Fibroblast of lung (primary cell): ENCODE measurements around the gene IFNA14. TPM values are rescaled to one million over a fixed set of nuclear protein-coding genes. Genes with fewer than 3 reads are reported as not detected.
"Not testable (repeated sequence)": the region's sequence is repeated elsewhere in the genome, so short reads cannot be mapped to it uniquely, and the experiment has no call there.

Experiments
- DNase-seq, 2 donors: peaks; one replicate each; pipeline versions ENCODE4 v3.0.0 to v3.0.0-alpha.2; 2010; ENCODE audit warnings: low read depth in 2 of 2
- H2AFZ ChIP-seq: 2 replicates; pipeline ENCODE4 v1.5.1; 2012; ENCODE audit warnings: low read length, control low read depth, inconsistent platforms
- H3K27ac ChIP-seq: 2 replicates; pipeline ENCODE4 v1.5.1; 2011; ENCODE audit warnings: low read length, control low read depth; ENCODE audit not compliant: insufficient read depth
- H3K27me3 ChIP-seq: 2 replicates; pipeline ENCODE4 v1.5.1; 2011; ENCODE audit warnings: mild to moderate bottlenecking, low read length; ENCODE audit not compliant: control insufficient read depth, insufficient read depth
- H3K36me3 ChIP-seq: 2 replicates; pipeline ENCODE4 v1.5.1; 2011; ENCODE audit warnings: low read length; ENCODE audit not compliant: control insufficient read depth, insufficient read depth
- H3K4me1 ChIP-seq: 2 replicates; pipeline ENCODE4 v1.5.1; 2011; ENCODE audit warnings: low read length; ENCODE audit not compliant: control insufficient read depth, insufficient read depth; ENCODE audit errors: extremely low read depth
- H3K4me2 ChIP-seq: 2 replicates; pipeline ENCODE4 v1.5.1; 2011; ENCODE audit warnings: low read length, control low read depth; ENCODE audit not compliant: insufficient read depth; ENCODE audit errors: extremely low read depth
- H3K4me3 ChIP-seq, 4 experiments: fragments of 200-600 bp in 1 of 4; sonication (generic) in 1 of 4; replicated peaks in 1 of 4; 2 replicates each; pipeline ENCODE4 v1.5.1; 2011 to 2016; ENCODE audit warnings: low read length in 4 of 4, low read depth in 3 of 4, mild to moderate bottlenecking in 3 of 4, control low read depth in 2 of 4, inconsistent platforms in 1 of 4, mixed read lengths in 1 of 4; ENCODE audit not compliant: insufficient read depth in 1 of 4; ENCODE audit errors: control extremely low read depth in 1 of 4
- H3K79me2 ChIP-seq: 2 replicates; pipeline ENCODE4 v1.5.1; 2012; ENCODE audit warnings: mild to moderate bottlenecking, low read length, inconsistent platforms; ENCODE audit not compliant: control insufficient read depth, insufficient read depth
- H3K9ac ChIP-seq: 2 replicates; pipeline ENCODE4 v1.5.1; 2011; ENCODE audit warnings: mild to moderate bottlenecking, low read length, control low read depth; ENCODE audit not compliant: insufficient read depth
- H3K9me3 ChIP-seq: 2 replicates; pipeline ENCODE4 v1.5.1; 2012; ENCODE audit warnings: low read depth, low read length; ENCODE audit not compliant: control insufficient read depth, insufficient read depth
- H4K20me1 ChIP-seq: 2 replicates; pipeline ENCODE4 v1.5.1; 2011; ENCODE audit warnings: low read length; ENCODE audit not compliant: control insufficient read depth, insufficient read depth; ENCODE audit errors: extremely low read depth
- EZH2 ChIP-seq: IDR thresholded peaks from 2 replicates; pipeline ENCODE4 v1.5.1; 2012; ENCODE audit warnings: low read length, control low read depth, mild to moderate bottlenecking; ENCODE audit errors: missing control alignments
- polyA plus RNA-seq, 2 donors: library from polyadenylated mRNA; depleted of rRNA in 1 of 2; stranded (reverse) in 1 of 2; unstranded in 1 of 2; fragments of >200 nt; gene quantifications; 2 replicates each; pipeline ENCODE4 v1.2.1, GENCODE V29; 2011 to 2012; ENCODE audit warnings: missing spikeins in 1 of 2
- total RNA-seq: library from RNA; depleted of rRNA; stranded (reverse); fragments of >200 nt; gene quantifications from 2 replicates; pipeline ENCODE4 v1.2.1, GENCODE V29; 2014
- TF ChIP-seq, protein P1 (sequence below), 2 donors: IDR thresholded peaks in 1 of 2; conservative IDR thresholded peaks in 1 of 2; 1 replicate in 1 of 2; 2 replicates in 1 of 2; pipeline ENCODE4 v1.5.1; 2011 to 2012; ENCODE audit warnings: low read length in 2 of 2, control low read depth in 1 of 2, inconsistent platforms in 1 of 2, low read depth in 1 of 2, mild to moderate bottlenecking in 1 of 2

IFNA14 gene
- total and polyA plus RNA-seq, 2 donors (not counting 1 experiment from before 2014, with no cell fraction given) = not detected

DNA sequence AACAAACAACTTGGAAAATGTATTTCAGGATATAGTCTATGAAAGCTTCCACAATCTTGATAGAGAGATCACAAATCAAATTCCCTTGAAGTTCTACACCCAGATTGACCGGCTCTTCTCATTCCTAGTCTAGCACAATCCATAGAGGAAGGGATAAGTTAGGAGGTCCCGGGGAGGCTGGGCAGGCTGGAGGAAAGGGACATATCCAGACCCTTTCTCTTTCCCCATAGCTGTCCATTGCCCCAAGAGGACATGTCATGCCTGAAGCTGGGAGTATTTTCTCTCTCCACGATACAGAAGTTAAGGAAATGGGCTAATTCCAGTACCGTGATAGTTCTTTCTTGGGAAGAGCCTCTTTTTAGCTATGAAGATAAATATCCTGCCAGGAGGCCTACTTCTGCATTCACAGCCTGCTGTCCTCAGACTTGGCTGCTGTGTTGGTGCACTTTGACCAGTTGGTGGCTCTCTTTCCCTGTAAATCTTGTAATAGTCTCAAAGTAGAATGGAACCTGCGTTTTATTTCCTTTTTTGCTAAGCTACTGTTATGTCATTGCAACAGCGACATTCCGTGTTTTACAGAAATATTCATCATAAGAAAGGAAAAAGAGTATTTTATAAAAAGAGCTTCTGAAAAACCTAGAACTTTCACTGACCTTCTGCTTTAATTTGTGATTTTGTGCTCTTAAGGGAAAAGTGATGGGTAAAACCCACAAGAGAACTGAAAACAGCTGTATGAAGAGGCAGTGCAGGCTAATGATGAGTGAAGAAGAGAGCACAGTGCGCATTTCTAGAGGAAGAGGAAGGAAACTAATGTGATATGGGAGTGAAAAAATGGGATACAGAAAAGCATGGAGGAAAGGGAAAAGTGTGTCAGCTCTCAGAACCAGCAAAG is 4.1 kb downstream of the IFNA14 start:
- H3K4me2 ChIP-seq, H3K9me3 ChIP-seq, H3K79me2 ChIP-seq, H3K27ac ChIP-seq, H3K36me3 ChIP-seq, H3K4me3 ChIP-seq, H4K20me1 ChIP-seq, H2AFZ ChIP-seq, H3K4me1 ChIP-seq, H3K27me3 ChIP-seq, H3K9ac ChIP-seq: not testable (repeated sequence)
- TF ChIP-seq, protein P1, sequence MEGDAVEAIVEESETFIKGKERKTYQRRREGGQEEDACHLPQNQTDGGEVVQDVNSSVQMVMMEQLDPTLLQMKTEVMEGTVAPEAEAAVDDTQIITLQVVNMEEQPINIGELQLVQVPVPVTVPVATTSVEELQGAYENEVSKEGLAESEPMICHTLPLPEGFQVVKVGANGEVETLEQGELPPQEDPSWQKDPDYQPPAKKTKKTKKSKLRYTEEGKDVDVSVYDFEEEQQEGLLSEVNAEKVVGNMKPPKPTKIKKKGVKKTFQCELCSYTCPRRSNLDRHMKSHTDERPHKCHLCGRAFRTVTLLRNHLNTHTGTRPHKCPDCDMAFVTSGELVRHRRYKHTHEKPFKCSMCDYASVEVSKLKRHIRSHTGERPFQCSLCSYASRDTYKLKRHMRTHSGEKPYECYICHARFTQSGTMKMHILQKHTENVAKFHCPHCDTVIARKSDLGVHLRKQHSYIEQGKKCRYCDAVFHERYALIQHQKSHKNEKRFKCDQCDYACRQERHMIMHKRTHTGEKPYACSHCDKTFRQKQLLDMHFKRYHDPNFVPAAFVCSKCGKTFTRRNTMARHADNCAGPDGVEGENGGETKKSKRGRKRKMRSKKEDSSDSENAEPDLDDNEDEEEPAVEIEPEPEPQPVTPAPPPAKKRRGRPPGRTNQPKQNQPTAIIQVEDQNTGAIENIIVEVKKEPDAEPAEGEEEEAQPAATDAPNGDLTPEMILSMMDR (conservative IDR thresholded peaks at IDR 0.05 in 1 of 2, IDR thresholded peaks at IDR 0.05 in 1 of 2; ENCODE audit: low read depth in 1 of 2, low read length in 2 of 2) = peak; percentile 42 to 67
- peak; percentile 34 to 59 for DNase-seq

DNA sequence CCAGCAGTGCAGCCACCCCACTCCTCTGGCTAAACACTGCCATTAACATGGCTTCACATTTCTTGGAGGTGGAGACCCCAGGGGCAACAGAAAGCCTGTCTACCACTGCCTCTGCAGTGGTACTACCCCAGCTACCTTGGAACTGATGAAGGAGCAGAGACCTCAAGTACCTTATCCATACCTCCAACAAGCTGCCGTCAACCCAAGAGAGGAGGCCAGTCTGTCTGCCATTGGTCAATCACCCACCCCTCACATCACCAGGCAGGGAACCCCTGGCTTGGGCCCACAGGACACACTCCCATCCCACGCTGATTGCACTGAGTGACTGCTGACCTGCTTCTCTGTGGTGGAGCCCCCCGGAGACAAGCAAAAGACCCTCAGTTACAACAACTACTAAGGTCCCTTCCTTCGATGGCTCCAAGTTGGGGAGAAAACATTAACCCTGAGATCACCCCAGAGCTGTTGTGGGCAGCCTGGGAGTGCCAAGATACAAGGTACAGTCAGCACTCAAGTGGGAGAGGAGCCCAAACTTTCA is 5.6 kb downstream of the IFNA14 start:
- Histone ChIP-seq H3K9me3 (no peaks in the 10 kb centered on the region), H3K36me3 (no peaks in the 10 kb centered on the region), H3K4me1 (no peaks in the 10 kb centered on the region), H4K20me1 (no peaks in the 10 kb centered on the region), H3K4me3 (no peak overlapping the region), H3K9ac (no peak overlapping the region), H3K79me2 (no peaks in the 10 kb centered on the region), H2AFZ (no peak overlapping the region), H3K27ac (no peak overlapping the region), H3K4me2 (no peak overlapping the region), H3K27me3 (no peaks in the 10 kb centered on the region)
- DNase-seq = no peak
- no peak for TF ChIP-seq EZH2
- TF ChIP-seq, protein P1 (conservative IDR thresholded peaks at IDR 0.05 in 1 of 2, IDR thresholded peaks at IDR 0.05 in 1 of 2; ENCODE audit: low read depth in 1 of 2, low read length in 2 of 2) = no peak

DNA sequence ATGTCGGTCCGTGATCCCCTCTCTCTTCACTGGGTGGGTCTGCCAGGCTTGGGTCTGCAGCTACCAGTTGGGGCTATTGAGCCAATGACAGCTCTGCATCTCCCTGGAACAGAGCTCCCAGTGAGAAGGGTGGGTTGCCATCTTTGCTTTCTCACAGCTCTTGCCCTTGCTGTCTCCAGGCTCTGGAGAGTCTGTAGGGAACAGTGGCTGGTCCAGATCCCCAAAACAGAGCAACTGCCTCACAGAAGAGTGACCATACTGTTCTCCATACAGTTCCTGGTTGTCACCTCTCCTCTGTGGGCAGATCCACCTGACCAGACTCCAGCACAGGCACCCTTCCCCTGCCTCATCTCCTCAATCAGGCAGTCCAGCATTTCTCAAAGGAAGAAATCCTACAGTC is 6.5 kb downstream of the IFNA14 start:
- H3K9ac ChIP-seq = no peak overlapping the region
- H3K4me1 ChIP-seq = no peaks in the 10 kb centered on the region
- no peaks in the 10 kb centered on the region for H4K20me1 ChIP-seq
- no peak overlapping the region for H2AFZ ChIP-seq
- no peak for DNase-seq
- H3K36me3 ChIP-seq = no peaks in the 10 kb centered on the region
- H3K79me2 ChIP-seq = no peaks in the 10 kb centered on the region
- H3K4me2 ChIP-seq = no peak overlapping the region
- no peak overlapping the region for H3K4me3 ChIP-seq
- H3K27me3 ChIP-seq = no peaks in the 10 kb centered on the region
- H3K27ac ChIP-seq = no peak overlapping the region
- no peak for TF ChIP-seq EZH2
- TF ChIP-seq, protein P1 (conservative IDR thresholded peaks at IDR 0.05 in 1 of 2, IDR thresholded peaks at IDR 0.05 in 1 of 2; ENCODE audit: low read depth in 1 of 2, low read length in 2 of 2) = no peak
- no peaks in the 10 kb centered on the region for H3K9me3 ChIP-seq
